ENCODE results near the gene NTHL1.
A peak's percentile ranks its signal among the peaks of the same experiment; 100 is the strongest.

The NTHL1 gene

DNA sequence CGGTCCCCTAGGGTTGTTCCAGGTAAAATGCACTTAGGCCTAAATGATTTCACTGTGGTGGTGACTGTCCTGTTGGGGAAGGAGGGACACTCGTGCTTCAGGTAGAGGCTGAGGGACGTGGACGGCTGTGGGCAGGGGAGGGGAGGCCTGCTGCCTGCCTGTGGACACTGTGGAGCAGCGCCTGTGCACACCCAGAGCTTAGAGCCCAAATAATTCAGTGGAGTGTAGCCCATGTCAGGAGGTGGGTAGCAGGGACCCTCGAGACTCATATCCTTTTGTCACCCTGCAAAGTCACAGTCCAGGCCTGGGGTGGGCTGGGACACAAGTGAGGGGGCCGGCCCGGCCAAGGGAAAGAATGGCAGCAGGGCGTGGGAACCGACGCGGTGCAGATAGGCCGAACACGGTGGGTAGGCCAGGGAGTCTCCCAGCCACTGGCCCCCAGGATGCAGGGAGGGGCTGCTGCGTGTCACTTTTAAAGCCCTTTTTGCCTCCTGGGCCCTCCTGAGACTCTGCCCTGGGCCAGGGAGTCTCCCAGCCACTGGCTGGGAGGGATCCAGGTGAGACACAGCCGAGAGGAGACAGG, 21.7 kb downstream of the NTHL1 start:
- no peak for TF ChIP-seq SIN3A (IDR thresholded peaks at IDR 0.05; ENCODE audit: borderline replicate concordance, insufficient read depth, low read length)
- TF ChIP-seq FOXP2 (optimal IDR thresholded peaks at IDR 0.05; ENCODE audit: borderline replicate concordance, extremely low read depth, extremely low read length, insufficient read depth) = no peak
- TF ChIP-seq TAF1 (IDR thresholded peaks at IDR 0.05; ENCODE audit: borderline replicate concordance, insufficient read depth, low read length) = no peak
- TF ChIP-seq, protein P1, sequence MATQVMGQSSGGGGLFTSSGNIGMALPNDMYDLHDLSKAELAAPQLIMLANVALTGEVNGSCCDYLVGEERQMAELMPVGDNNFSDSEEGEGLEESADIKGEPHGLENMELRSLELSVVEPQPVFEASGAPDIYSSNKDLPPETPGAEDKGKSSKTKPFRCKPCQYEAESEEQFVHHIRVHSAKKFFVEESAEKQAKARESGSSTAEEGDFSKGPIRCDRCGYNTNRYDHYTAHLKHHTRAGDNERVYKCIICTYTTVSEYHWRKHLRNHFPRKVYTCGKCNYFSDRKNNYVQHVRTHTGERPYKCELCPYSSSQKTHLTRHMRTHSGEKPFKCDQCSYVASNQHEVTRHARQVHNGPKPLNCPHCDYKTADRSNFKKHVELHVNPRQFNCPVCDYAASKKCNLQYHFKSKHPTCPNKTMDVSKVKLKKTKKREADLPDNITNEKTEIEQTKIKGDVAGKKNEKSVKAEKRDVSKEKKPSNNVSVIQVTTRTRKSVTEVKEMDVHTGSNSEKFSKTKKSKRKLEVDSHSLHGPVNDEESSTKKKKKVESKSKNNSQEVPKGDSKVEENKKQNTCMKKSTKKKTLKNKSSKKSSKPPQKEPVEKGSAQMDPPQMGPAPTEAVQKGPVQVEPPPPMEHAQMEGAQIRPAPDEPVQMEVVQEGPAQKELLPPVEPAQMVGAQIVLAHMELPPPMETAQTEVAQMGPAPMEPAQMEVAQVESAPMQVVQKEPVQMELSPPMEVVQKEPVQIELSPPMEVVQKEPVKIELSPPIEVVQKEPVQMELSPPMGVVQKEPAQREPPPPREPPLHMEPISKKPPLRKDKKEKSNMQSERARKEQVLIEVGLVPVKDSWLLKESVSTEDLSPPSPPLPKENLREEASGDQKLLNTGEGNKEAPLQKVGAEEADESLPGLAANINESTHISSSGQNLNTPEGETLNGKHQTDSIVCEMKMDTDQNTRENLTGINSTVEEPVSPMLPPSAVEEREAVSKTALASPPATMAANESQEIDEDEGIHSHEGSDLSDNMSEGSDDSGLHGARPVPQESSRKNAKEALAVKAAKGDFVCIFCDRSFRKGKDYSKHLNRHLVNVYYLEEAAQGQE (IDR thresholded peaks at IDR 0.05; ENCODE audit: insufficient read depth in 1 of 2, low read depth in 2 of 2, low read length in 2 of 2) = no peak
- TF ChIP-seq POLR2AphosphoS5 (IDR thresholded peaks at IDR 0.05; ENCODE audit: low read depth, low read length) = no peak

DNA sequence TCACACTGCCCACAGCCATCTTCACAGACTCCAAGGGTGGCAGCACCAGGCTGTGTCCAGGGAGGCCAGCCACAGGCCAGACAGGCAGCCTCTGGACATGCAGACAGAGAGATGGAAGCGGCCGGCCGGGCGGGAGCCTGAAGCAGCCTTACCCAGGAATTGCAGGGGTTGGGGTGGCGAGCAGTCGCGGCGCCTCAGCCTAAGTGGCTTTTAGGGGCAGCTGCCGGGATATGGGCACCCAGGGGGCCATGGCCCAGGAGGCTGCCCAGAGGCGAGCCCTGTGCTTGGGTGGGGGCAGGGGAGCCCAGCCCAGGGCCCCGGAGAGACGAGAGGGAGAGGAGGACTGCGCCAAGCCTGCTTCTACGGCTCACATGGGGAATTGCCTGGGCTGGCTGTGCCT, 22.4 kb downstream of the NTHL1 start:
- TF ChIP-seq FOXP2 (optimal IDR thresholded peaks at IDR 0.05; ENCODE audit: borderline replicate concordance, extremely low read depth, extremely low read length, insufficient read depth) (no peak), POLR2AphosphoS5 (IDR thresholded peaks at IDR 0.05; ENCODE audit: low read depth, low read length) (no peak)
- TF ChIP-seq, protein P1 (IDR thresholded peaks at IDR 0.05; ENCODE audit: insufficient read depth in 1 of 2, low read depth in 2 of 2, low read length in 2 of 2) = no peak

DNA sequence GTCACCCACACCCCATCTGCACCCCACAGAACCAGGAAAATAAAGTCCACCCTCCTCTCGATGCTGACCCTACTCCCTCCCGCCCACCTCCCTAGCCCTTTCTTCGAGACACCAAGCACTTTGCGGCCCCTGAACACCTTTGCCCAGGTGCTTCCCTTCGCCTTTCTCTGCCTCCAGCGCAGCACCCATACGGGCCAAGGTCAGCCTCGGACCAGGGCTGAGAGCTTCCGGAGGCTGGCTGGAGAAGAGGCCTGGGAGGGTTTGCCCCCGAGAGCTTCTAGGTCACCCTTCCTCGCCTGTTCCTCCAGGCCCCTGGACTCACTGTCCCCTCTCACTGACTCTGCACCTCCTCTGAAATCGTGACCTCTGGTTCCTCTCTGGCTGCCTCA, 23.6 kb downstream of the NTHL1 start:
- no peak for TF ChIP-seq TAF1 (IDR thresholded peaks at IDR 0.05; ENCODE audit: borderline replicate concordance, insufficient read depth, low read length)
- no peak for TF ChIP-seq POLR2AphosphoS5 (IDR thresholded peaks at IDR 0.05; ENCODE audit: low read depth, low read length)
- no peak for TF ChIP-seq FOXP2 (optimal IDR thresholded peaks at IDR 0.05; ENCODE audit: borderline replicate concordance, extremely low read depth, extremely low read length, insufficient read depth)
- TF ChIP-seq SIN3A (IDR thresholded peaks at IDR 0.05; ENCODE audit: borderline replicate concordance, insufficient read depth, low read length) = no peak

DNA sequence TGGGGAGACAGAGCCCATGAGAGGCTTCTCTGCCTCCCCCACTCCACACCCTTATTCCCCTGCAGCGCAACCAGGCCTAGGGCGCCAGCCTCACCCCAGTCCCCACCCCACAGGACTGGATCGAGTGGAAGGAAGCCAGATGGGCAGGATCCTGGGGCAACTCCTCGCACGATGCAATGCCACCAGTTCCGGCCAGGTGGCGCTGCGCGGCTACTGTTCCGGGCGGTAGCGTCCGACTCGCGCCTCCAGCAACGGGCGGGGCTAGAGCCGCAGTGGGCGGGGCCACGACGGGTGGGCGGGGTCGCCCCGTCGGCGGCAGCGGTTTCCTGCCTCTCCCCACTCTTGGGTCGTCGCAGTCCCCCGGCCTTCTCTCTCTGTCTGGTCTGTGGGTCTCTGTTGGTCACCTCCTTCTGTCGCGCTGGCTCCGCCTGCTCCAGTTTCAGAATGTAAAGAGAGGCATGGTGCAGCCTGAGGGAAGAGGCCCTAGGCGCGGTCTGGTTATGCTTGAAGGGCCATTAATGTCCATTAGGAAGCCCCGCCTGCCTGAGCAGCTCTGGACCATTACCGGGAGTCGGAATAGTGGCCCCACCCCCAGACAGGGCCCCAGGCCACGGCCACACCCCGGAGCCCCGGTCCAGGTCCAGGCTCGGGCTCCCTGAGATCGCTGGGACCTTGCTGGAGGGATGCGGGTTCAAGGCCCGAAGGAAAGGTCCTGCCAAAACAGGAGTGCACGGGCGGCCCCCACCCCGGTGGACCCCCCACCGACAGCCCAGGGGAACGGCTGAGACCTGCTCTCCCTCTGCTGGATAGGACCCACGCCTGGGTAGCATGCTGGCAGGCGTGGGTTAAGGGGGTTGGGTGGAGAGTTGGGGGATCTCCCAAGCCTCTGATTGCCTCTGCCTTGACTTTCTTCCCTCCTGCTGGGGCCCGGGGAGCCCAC, 24.3 kb downstream of the NTHL1 start:
- TF ChIP-seq POLR2AphosphoS5 (IDR thresholded peaks at IDR 0.05; ENCODE audit: low read depth, low read length) = peak; percentile 76; the same call in 1 of the 2 replicates
- no peak for TF ChIP-seq SIN3A (IDR thresholded peaks at IDR 0.05; ENCODE audit: borderline replicate concordance, insufficient read depth, low read length)
- TF ChIP-seq TAF1 (IDR thresholded peaks at IDR 0.05; ENCODE audit: borderline replicate concordance, insufficient read depth, low read length) = 0 out of 2 replicates have a peak, but pooled peaks have one; percentile 50

- no peak for TF ChIP-seq TAF1 (IDR thresholded peaks at IDR 0.05; ENCODE audit: borderline replicate concordance, insufficient read depth, low read length)
- TF ChIP-seq FOXP2 (optimal IDR thresholded peaks at IDR 0.05; ENCODE audit: borderline replicate concordance, extremely low read depth, extremely low read length, insufficient read depth) = no peak
Measured at GRCh38 chr16:2022723-2023091, 24.9 kb downstream of the NTHL1 start.

DNA sequence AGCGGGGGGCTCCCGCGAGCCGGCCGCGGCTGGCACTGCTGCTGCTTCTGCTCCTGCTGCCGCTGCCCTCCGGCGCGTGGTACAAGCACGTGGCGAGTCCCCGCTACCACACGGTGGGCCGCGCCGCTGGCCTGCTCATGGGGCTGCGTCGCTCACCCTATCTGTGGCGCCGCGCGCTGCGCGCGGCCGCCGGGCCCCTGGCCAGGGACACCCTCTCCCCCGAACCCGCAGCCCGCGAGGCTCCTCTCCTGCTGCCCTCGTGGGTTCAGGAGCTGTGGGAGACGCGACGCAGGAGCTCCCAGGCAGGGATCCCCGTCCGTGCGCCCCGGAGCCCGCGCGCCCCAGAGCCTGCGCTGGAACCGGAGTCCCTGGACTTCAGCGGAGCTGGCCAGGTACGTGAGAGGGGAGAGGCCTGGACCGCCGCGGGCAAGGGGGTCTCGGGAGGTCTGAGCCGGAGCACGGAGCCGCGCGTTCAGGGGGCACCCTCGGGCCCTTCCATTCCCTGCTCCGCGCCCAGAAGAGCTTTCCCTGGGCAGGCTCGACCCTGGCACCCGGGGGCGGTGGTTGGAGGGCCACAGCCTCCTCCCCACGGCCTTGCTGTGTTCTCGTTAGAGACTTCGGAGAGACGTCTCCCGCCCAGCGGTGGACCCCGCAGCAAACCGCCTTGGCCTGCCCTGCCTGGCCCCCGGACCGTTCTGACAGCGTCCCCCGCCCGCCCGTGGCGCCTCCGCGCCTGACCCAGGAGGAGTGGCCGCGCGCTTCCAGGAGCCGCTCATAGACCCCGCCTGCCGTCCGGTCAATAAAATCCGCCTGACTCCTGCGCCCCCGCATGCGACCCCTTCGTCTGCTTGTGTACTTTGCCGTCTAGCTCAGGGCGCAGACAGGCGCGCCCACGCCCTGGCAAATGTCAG, 27.5 kb downstream of the NTHL1 start:
- TF ChIP-seq SIN3A (IDR thresholded peaks at IDR 0.05; ENCODE audit: borderline replicate concordance, insufficient read depth, low read length) (no peak), TAF1 (IDR thresholded peaks at IDR 0.05; ENCODE audit: borderline replicate concordance, insufficient read depth, low read length) (no peak), FOXP2 (optimal IDR thresholded peaks at IDR 0.05; ENCODE audit: borderline replicate concordance, extremely low read depth, extremely low read length, insufficient read depth) (no peak), POLR2AphosphoS5 (IDR thresholded peaks at IDR 0.05; ENCODE audit: low read depth, low read length) (no peak)
- TF ChIP-seq, protein P1 (IDR thresholded peaks at IDR 0.05; ENCODE audit: insufficient read depth in 1 of 2, low read depth in 2 of 2, low read length in 2 of 2) = no peak
